ENCODE results near the gene DNAJB6.

- no peak for TF ChIP-seq CTCF (IDR thresholded peaks at IDR 0.05; ENCODE audit: poor library complexity)
- TF ChIP-seq EZH2 (IDR thresholded peaks at IDR 0.05; ENCODE audit: borderline replicate concordance): no peak
- no peak for TF ChIP-seq EZH2phosphoT487 (IDR thresholded peaks at IDR 0.05; ENCODE audit: low read depth, severe bottlenecking, unreplicated experiment)
Measured at GRCh38 chr7:157407512-157408257, 70.9 kb downstream of the DNAJB6 start.

Data from hepatocyte (in vitro differentiated cells).